Measurements from ENCODE around the gene PRDM8.

The PRDM8 gene

GRCh38 chr4:80199004-80199560 lies 1.8 kb downstream of the PRDM8 start:
- no peak for DNase-seq

DNA sequence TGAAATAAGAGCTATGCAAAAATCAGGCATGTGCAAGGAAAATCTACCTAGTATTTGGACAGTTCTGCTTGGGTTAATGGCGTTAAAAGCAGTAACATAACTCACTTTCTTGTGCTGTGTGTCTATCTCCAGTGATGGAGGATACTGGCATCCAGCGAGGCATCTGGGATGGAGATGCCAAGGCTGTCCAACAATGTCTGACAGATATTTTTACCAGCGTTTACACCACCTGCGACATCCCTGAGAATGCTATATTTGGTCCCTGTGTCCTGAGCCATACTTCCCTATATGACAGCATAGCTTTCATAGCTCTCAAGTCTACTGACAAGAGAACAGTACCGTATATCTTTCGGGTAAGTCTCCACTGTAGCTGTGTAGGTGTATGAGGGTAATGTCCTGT lies 2.6 kb downstream of the PRDM8 start:
- no peak for DNase-seq

- DNase-seq: peak in 6 of 56 donors; percentile 39 to 63 (median 54)
Observed at GRCh38 chr4:80201252-80202151, 4.2 kb downstream of the PRDM8 start.

GRCh38 chr4:80202190-80202711 lies 4.9 kb downstream of the PRDM8 start:
- DNase-seq: peak in 42 of 56 donors; percentile 12 to 80 (median 47)

DNA sequence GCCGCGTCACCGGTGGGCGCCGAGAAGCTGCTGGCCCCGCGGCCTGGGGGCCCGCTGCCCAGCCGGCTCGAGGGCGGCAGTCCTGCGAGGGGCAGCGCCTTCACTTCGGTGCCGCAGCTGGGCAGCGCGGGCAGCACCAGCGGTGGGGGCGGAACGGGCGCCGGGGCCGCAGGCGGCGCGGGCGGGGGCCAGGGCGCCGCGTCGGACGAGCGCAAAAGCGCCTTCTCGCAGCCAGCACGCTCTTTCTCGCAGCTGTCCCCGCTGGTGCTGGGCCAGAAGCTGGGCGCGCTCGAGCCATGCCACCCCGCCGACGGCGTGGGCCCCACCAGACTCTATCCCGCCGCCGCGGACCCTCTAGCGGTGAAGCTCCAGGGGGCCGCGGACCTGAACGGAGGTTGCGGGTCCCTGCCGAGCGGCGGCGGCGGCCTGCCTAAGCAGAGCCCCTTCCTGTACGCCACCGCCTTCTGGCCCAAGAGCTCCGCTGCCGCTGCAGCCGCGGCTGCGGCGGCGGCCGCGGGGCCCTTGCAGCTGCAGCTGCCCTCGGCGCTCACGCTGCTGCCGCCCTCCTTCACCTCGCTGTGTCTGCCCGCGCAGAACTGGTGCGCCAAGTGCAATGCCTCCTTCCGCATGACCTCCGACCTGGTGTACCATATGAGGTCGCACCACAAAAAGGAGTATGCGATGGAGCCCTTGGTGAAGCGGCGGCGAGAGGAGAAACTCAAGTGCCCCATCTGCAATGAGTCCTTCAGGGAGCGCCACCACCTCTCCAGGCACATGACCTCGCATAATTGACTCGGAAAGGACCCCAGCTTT lies 5.6 kb downstream of the PRDM8 start:
- peak in 4 of 56 donors; percentile 22 to 49 (median 32) for DNase-seq

- DNase-seq: no peak
Observed at GRCh38 chr4:80204433-80205011, 7.2 kb downstream of the PRDM8 start.

GRCh38 chr4:80206111-80206510 lies 8.8 kb downstream of the PRDM8 start:
- no peak for DNase-seq

- no peak for DNase-seq
Observed at GRCh38 chr4:80206521-80207171, 9.3 kb downstream of the PRDM8 start.

DNA sequence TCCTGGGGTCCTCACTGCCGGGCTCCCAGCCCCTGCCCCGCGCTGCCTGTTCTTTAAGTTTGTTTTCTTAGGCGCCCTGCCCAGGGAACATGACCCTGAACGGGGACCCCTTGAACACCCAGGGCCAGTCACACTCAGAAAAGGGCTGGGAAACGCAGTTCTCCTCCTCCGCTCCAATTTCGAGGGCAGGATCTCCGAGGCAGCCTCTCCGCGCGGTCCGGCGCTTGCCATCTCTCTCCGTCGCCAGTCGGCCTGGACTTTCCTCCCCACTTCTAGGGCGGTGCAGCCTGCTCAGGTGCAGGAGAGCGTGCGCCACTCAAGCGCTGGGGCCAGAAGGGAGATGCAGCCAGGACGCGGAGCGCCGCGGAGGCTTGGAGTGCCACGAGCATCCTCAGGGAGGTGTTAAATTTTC lies 9.9 kb downstream of the PRDM8 start:
- DNase-seq: no peak

DNA sequence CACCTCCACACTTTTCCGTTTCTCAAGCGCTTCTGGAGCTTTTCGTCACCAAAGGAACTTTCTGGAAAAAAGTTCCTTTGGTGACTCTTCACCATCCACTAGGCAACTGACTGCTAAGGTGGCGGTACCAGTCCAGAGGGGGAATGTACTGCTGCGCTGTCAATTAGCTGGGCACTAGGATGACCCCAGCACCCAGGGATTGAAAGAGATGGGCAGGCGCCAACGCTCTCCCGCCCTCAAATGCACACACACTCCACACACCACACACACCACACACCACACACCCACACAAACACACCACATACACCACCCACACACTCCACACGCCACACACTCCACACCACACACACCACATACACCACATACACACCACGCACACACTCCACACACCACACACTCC lies 10.4 kb downstream of the PRDM8 start:
- DNase-seq: no peak

GRCh38 chr4:80208610-80209339 lies 11.5 kb downstream of the PRDM8 start:
- no peak for DNase-seq

GRCh38 chr4:80209340-80209701 lies 12.0 kb downstream of the PRDM8 start:
- DNase-seq: no peak

DNA sequence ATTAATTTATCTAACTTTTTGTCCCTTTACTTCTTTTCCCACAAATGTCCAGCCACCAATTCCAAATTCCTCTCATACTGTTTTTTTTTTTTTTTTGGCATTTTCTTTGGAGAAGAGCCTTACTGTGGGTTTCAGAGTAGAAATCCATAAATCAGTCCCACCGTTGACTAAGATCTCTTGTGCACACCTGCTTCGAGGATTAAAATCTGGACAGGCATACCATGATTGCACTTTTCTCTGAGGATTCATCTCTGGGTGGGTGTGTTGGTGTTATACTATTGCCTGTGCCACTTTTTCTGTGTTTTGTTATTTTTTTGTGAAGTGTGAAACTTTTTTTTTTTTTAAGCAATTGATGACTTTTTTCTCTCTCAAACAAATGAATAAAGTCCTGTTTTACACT lies 13.2 kb downstream of the PRDM8 start:
- no peak for DNase-seq

- no peak for DNase-seq
Observed at GRCh38 chr4:80213117-80213815, 16.0 kb downstream of the PRDM8 start.

- DNase-seq: peak in 1 of 56 donors; percentile 3
Observed at GRCh38 chr4:80215449-80216052, 18.2 kb downstream of the PRDM8 start.

DNA sequence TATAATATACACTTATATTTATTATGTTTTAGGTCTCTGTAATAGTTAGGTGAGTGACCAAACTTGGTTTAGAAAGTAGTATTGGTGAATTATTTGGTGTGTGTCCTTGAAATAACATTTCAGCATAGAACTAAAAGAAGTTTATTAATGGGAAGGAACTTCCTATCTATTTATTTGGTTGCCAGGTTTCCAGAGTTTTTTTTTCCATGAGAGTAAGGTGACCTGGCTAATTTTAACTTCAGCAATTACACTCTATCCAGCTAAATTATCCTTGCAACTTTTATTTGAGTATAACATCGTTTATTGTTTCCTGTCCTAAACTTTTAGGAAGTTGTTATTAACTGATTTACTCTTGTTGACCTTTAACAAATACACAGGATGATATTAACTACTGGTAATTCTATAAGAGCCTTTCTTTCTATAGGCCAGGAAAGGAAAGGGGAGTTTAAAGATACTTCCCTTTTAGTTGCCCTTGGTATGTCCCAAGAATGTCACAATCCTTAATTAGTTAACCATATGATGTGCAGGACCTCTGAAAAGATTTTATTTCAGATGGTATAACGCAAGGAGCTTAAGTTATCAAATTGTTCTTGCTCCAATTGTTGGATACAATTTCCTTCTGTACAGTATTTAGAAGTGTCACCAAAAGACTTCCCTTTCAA lies 18.9 kb downstream of the PRDM8 start:
- DNase-seq: no peak

DNA sequence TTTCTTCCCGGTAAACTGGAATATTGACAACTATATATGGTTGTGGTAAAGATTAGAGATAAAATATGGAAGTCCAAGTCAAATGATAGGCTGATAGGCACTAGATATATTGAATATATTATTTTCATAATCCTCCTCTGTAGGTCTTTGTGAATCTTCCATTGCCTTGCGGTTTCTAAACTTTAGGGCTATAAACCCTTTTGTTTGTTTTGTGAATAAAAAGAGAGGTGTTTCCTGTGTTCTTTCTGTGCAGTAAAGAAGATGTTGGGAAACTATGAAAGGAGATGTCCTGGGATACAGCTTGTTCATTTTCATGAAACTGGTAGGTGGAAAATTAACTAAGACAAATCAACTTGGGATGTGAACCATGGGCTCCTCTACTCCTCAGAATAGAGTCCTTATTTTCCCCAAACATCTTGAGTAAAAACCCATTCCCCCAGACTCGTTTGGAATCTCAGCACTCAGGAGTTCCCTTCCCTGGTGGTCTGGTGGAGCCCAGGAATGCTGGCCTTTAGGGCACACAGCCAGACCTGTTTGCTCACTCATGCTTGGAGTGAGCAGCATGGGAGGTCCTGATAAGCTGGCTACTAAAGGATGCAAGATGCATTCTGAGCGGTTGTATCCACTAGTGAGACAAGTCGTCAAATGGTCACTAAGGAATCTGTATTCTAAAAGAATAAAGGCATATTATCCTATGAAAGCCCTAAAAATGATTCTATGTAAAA lies 22.2 kb downstream of the PRDM8 start:
- DNase-seq: no peak

GRCh38 chr4:80220711-80221110 lies 23.4 kb downstream of the PRDM8 start:
- DNase-seq: no peak
